ENCODE results near the gene KLHDC8A.
"Not testable (repeated sequence)": the region's sequence is repeated elsewhere in the genome, so short reads cannot be mapped to it uniquely, and the experiment has no call there.

Gene KLHDC8A

DNA sequence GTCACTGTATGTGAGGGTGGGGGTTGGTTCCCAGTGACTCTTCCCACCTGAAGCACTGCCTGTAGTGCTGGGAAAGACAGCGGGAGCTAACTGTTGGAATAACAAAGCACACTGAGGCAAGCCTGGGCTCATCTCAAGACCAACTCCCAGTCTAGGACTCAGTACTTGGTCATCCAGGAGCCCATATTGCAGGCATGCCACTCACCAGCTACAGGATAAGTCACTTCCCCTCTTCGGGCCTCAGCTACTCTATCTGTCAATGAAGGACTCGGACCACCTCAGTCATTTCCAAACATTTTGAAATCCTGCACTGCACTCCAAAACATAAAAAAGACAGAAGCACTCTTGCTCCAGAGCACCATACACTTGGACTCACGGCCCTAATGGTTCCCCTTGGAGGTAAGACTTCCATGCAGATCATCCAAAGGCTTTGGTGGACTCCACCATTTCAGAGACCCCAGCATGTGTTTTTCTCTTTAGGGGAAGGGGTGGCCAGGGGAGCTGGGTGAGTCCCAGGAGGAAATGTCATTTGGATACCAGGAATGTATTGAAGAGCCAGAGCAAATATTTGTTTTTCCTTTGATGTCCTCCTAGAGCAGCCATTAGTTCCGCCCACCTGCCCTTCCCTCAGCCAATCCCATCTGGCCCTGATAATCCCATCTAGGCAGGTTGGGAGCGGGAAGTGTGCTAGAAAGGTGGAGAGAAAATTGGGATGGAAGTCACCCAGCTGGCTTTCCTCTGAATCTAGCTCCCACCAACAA, 38.3 kb downstream of the KLHDC8A start:
- no peak for DNase-seq (ENCODE audit: low read depth)

DNA sequence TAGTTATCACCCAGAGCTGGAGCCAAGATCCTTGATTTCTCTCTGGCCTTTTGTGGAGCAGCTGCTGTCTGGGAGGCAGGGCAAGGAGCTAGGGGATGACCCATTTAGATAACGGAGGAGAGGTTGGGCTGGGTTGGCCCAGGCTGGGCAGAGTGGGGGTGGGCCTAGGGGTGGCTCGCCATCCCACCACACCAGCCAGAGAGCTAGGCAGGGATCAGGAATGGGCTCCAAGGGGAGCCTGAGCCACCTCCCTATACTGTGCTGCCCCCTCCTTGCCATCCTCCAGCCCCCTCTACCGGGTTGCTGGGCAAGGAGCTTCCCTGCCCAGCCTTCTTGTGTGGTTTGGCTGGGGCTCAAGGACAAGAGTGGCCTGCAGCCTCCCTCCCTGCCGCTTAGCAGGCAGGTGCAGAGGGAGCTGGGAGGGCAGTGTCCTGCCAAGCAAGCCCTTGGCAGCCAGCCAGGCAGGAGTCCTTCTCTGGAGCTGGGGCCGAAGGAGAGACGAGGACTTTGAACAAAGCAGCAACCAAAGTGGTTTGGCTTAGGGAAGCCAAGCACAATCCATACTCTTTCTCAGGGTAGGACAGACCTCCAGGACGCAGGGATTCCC, 39.3 kb downstream of the KLHDC8A start:
- no peak for DNase-seq (ENCODE audit: low read depth)

DNA sequence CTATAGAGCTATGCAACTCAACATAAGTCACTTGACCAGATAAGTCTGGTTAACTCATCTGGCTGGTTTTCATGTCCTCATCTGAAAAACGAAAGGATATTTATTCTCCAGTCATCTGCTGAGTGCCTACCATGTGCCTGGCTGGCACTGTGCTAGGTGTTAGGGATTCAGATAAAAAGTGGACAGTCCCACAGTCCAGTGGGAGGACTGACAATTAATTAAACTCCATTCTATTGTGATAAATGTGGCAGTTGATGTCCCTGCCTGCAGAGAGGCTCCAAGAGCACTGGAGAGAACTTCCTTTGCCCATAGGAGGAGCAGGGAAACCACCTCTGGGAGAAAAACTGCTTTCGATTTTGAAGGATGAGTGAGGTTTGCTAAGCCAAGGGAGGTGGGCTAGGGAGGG, 40.6 kb downstream of the KLHDC8A start:
- DNase-seq (ENCODE audit: low read depth), result no peak

DNA sequence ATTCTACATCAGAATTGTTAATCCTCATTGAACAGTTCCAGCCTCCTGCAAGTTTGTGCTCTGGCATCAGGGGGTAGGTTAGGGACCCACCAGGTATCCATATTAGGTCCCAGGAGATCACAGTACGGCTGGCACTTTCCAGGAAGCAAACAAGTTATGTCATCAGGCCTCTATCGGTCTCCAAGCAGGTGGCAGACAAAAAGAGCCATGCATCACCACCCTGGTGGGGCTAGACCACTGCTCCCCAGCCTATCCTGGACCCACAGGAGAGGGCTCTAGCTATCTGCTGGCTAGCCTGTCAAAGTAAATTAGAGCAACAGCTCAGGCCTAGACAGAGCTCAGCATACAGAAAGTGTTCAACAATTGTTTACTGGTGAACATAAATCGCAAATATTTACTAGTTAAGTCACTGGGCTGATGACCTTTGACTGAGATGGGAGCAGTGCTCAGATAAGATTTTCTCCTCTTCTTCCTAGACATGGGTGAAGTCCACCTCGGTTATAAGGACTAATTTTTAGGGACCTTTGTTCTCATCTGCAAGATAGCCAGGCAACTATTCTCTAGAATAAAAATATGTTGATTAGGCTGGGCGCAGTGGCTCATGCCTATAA, 41.6 kb downstream of the KLHDC8A start:
- DNase-seq (ENCODE audit: low read depth), result no peak

DNA sequence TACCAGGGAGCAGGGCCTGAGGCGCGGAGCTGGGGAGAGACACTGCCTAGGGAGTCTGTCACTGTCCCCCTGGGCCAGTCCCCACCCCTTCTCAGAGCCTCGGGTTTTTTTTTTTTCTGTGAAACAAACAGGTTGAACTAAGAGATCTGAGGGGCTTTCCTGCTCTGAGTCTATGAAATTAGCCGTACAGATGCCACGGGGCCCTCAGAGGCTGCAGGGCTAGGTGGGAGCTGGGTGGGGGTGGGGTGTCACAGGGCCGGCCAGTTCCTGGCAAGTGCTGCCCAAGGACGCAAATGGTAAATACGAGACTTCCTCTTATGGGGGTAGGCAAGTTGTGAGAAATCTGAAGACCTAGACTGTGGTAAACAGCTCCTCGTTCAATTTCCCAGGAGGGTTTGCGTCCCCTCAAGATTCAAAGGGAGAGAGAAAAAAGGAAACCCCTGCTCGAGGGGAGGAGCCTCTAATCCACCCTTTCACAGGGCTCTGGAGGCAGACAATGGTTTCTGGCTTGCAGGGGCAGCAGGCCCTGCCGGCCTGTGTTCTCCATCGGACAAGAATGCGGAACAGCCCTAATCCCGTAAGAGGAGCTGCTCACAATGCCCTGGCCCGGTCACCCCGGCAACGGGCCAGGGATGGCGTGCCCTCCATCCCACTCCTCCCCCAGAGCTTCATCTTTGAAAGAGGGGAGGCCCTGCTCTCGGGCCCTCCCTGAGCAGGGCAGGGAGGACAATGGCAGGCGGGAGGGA, 43.0 kb downstream of the KLHDC8A start:
- no peak for DNase-seq (ENCODE audit: low read depth)

DNA sequence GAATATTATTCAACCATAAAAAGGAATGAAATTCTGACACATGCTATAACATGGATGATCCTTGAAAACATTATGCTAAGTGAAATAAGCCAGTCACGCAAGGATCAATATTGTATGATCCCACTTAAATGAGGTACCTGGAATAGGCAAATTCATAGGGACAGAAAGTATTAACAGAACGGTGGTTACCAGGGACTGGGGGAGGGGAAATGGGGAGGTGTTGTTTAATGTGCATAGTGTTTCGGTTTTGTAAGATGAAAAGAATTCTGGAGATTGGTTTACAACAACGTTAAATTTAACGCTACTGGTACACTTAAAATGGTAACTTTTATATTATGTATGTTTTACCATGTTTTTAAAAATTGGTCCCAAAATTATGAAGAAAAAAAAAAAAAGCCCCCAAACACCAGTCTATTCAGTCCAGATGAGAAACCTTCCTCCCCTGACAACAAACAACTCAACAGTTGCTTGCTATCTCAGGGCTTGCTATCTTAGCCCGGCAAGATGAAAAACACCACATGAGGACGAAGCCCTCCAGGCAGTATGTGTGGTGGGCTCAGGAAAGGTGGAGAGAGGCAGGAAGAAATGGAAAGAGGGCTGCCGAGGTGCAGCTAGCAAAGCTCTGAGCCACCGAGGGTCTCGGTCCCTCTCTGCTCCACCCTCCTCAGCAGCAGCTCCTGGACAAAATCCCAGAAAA, 43.7 kb downstream of the KLHDC8A start:
- DNase-seq (ENCODE audit: low read depth), result no peak

DNA sequence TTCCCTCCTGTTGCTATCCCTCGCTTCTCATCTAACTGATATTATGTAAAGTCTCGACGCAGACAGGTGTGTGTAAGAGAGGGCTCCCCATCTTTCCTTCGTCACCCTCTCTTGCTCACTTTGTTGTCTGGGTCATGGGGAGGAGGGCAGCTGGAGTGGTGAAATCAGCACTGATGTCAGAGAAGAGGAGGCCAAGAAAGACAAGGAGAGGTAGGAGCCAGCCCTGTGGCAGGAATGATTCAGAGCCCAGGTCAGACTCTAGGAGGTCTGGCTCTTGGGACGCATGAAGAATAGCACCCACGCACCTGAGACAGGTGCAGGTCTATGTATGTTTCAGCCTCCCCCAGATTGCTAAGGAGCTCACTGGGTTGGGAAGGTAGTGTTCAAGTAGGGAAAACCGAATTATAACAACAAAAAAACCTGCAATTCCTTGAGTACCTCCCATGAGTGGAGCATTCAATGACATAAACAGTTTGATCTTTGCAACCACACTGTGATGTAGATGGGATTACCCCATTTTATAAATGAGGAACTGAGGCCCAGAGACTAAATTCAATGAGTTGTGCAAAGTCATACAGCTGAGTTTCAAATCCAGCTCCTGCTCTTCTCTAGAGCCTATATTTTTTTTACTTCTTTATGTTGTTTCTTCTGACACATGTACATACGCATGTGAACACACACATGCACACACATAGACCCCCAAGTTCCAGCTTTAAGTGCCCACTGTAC, 45.6 kb downstream of the KLHDC8A start:
- no peak for DNase-seq (ENCODE audit: low read depth)

DNA sequence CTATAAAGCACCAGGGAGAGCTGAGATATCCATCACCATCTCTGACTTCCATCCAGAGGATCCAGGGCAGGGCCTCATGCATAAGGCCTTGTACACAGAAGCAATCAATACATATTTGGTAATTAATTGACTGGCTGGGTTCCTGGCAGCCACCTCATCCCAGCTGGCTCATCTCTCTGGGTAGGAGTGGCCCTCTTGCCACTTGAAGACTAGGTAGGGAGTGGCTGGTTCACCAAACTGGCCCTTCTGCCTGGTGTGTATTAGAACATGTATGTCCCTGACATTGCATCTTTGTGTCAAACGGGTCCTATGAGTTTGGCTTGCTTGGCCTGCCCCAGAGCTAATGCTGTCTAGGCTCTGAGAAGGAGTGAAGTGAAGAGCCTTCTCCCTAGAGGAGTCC, 47.0 kb downstream of the KLHDC8A start:
- DNase-seq (ENCODE audit: low read depth), result no peak

DNA sequence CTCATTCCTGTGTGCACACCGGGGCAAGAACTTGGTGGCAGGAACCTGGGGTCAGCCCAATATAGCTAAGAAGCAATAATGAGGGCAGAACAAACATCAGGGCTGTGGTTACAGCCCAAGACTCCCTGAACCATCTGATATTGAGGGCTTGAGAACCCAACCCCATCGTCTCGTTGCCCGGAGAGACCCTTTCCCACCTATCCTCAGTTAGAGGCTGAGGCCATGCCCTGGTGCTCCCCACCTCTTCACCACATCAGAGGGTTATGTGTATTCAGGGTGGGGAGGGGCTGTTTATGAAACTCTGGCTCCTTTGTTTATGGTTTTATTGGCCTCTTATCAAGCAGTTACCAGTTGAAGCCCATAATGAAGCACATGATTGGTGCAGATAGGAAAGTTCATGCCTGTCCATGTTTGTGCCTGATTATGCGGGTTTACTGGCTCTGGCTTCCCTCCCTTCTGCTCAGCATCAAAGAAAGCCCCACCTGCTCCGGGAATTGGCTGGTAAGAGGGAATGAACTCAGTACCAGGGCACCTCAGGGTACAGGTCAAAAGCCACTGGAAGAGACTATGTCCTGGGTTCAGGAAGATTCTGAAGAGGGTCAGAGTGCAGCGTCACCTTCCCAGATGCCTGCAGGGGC, 49.7 kb downstream of the KLHDC8A start:
- DNase-seq (ENCODE audit: low read depth), result no peak

DNA sequence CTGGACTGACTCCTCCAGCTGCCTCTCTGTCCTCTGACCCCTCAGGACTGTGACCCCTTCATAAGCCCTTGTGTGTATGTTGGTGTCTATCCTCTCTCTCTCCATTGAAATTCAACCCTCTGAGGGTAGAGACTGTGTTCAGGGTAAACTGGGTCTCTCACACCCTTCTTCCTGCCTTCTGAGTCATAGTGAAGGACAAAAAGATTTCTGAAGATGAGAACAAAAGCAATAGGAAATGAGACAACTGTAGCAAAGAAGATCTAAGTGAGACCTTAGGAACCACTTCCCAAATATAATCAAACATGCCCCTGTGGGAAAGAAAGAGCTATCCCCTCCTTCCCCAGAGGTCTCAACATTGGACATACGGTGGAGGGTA, 52.0 kb downstream of the KLHDC8A start:
- no peak for DNase-seq (ENCODE audit: low read depth)

DNA sequence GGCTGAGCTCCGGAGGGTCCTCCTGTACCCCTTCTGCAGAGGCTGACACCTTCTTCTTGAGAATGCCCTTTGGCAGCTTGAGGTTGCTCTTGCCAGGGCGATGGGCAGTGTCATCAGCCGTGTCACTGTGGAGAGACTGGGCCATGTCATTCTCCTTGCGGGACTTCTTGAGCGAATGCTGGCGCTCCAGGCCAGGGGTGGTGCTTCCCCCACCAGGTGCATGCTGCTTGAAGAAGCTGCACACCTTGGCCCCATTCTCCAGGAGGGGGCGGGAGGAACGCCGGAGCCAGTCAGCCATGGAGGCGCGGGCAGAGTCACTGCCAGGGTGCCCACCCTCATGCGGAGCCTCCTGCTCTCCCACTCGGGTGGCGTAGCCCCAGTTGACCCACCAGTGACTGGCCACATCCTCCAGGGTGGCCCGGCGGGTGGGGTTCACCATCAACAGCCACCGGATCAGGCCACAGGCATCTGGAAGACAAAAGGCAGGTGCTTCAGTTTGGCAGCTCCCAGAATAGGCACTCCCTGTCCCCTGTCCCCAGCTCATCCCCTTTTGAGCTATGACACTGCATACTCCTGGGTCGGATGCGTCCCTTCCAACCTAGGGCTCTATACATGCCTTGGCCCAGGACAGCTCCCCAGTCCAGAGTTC, 52.6 kb downstream of the KLHDC8A start:
- DNase-seq (ENCODE audit: low read depth), result no peak

DNA sequence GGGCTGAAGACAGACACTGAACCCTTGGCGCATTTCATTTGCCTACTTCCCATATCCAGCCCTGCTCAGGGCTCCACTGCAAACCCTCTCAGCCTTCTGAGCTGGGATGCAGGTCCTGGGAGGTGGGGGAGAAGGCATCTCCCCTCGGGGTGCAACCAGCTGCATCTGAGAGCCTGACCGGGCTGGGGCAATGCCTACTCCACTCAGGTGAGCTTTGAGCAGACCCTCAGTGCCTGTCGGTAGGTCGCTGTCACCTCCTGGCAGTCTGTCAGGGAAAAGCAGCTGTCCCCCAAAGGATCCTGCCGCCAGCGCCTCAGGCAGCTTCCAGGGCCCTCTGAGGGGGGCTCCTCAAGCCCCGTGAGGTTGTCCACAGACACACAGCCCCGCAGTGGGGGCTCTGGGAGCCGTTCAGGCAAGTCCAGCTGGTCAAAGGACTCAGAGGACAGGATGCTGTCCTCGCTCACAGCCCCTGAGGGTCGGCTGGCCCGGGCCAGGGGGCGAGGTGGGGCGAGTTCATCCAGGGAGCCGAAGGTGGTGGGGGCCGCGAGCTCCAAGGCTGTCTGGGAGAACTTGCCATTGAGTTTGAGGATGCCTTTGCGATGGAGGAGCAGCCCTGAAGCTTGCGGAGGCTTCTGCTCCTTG, 53.4 kb downstream of the KLHDC8A start:
- DNase-seq (ENCODE audit: low read depth), result no peak

DNA sequence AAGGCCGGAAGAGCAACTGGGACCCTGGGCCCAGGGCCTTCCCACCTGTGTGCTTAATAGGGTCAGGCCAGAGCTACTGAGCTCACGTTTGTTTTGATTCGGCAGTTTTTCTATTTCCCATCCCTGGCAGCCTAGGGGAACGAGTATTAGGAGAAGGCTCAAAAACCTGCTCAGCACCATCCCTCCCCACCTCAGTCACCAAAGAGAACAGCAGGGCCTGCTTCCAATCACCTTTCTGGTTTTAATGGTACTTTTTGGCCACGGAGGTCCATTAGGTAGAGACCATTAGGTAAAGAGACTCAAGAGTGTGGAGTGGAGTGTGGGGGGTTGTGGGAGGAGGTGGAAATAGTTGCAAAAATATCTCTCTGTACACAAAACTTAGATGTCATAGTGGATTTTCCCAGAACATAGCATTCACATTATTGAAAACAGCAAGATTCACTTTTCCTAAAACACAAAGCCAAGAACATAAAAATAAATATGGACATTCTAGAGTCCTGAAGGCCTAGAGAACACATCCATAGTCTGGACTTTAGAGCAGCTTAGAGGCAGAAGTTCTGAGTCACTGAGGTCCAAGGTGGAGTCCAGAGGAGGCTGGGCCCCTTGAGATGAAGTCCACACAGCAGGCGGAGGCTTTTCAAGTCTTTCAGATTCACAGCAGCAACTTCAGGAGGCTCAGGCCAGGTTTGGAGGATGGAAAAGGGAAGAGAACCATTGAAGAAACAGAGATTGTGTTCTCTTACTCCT, 54.7 kb downstream of the KLHDC8A start:
- DNase-seq (ENCODE audit: low read depth), result no peak

DNA sequence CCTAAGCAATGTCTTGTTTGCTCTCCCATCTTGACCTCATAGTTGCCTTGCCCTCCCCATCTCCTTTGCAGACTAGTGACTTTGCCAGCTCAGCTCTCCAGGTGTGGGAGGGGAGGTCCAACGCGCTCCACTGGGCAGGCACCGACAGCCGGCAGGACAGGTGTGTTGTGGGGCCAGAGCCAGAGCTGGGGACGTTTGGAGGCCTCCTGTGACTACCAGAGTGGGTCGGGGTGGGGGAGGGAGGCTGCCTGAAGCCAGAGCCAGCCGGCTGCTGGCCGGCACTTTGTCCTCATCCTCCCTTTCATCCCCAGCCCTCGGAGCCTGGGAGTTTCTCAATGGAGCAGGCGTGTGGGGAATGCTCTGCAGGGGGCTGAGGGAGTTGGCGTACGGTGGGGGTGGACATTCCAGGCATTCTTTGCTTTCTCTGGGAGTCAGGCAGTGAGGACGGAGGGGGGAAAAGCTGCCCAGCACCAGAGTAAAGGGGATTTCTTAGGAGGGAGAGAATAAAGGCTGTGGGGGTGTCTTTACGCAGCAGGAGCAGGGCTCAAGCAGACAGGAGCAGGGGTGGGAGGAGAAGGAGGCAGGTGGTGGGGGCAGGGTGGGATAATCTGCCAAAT, 55.4 kb downstream of the KLHDC8A start:
- DNase-seq (ENCODE audit: low read depth), result no peak

DNA sequence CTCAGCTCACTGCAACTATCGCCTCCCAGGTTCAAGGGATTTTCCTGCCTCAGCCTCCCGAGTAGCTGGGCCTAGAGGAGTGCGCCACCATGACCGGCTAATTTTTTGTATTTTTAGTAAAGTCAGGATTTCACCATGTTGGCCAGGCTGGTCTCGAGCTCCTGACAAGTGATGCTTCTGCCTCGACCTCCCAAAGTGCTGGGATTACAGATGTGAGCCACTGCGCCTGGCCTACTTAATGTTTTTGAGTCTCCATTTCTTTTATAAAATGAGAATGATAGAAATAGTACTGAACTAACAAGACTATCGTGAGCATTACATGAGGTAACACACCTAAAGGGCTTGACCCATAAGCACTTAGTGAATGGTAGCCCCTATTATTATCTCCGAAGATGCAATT, 56.6 kb downstream of the KLHDC8A start:
- no peak for DNase-seq (ENCODE audit: low read depth)

DNA sequence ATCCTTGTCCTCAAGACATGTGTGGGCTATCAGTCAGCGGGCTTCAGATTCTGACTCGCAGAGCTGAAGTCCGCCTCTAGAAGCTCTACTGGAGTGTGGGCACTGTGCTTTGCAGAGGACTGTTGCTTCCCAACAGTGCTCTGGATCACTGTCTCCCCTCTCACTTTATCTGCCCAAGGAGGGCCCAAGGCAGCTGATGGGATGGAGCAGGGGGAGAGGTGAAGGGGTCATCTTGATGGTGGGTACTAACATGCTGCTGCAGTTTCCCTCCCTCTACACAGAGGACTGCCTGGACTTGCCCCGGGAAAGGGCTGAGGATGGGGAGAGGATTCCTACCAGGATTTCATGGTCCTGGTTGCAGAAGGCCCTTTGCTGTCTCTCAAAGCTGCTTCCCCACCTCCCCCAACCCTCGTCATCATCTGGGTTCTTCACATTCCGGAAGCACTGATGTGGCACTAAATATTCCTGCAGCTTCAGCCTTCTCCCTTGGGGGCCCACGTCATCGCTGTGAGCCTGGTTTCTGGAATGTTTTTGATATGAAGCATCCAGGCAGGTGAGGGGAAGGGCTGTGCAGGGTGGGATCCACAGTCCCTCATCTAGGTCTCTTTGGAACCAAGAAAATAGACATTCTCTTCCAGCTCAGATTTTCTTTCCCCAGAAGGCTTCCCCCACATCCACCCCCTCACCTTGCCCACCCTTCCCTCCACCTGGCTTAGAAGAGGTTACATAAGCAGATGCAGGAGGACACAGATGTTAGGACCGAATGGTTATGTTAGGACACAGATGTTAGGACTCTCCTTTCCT, 58.3 kb downstream of the KLHDC8A start:
- DNase-seq (ENCODE audit: low read depth), result no peak

DNA sequence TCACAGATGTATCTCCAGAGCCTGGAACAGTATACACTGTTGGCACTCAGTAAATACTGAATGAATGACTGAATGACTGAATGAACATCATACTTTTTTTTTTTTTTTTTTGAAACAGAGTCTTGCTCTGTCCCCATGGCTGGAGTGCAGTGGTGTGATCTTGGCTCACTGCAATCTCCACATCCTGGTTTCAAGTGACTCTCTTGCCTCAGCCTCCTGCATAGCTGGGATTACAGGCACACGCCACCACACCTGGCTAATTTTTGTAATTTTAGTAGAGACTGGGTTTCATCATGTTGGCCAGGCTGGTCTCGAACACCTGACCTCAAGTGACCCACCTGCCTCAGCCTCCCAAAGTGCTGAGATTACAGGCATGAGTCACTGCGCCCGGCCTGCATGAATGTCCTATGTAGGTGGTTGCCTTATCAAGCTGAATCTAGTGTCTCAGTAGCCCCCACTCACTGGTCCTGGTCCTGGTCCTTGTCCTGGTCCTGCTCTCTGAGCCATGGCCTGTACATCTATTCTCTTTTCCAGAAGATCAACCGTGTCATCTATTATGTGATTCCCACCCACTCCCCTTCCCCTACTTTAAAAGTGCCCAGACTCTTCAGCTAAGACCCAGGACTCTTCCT, 59.1 kb downstream of the KLHDC8A start:
- DNase-seq (ENCODE audit: low read depth), result not testable (repeated sequence)

DNA sequence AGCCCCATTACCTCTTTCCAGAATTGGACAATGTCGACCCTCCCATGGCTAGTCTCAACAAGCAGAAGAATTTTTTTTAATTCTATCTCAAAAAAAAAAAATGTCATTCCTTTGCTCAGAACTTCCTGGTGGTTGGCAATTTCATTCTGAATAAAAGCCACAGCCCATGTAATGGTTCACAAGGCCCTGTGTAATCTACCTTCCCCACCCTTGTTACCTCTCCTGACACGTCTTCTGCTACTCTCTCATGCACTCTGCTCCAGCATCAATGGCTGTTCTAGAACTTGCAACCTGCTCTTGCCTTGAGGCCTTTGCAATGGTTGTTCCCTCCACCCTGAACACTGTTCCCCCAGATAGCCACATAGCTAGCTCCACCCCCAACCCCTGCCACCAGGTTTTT, 60.6 kb downstream of the KLHDC8A start:
- no peak for DNase-seq (ENCODE audit: low read depth)
